Measurements from ENCODE around the gene KCNJ12. TPM values are rescaled to one million over a fixed set of nuclear protein-coding genes. Genes with fewer than 3 reads are reported as not detected.
"Not testable (repeated sequence)": the region's sequence is repeated elsewhere in the genome, so short reads cannot be mapped to it uniquely, and the experiment has no call there.

The KCNJ12 gene
- total and polyA plus RNA-seq, 2 experiments from 2014 or later: 0.61 to 2.4 TPM

GRCh38 chr17:21421421-21422310 lies 45.5 kb downstream of the KCNJ12 start:
- not testable (repeated sequence) for H3K9me3 Mint-ChIP-seq; H3K4me1 Mint-ChIP-seq; H3K4me1 ChIP-seq (ENCODE audit: insufficient read depth); H3K27me3 ChIP-seq (ENCODE audit: insufficient read depth); H3K4me3 Mint-ChIP-seq; H2AFZ ChIP-seq; H3K79me2 ChIP-seq (replicated peaks; ENCODE audit: insufficient read depth); H3K36me3 Mint-ChIP-seq (ENCODE audit: low read depth); H3K27me3 Mint-ChIP-seq (ENCODE audit: insufficient read depth, low read depth, poor library complexity); H3K27ac ChIP-seq (ENCODE audit: low read depth); H3K36me3 ChIP-seq (ENCODE audit: insufficient read depth); H3K27ac Mint-ChIP-seq; H3F3A ChIP-seq (replicated peaks; ENCODE audit: low read depth); H3K4me3 ChIP-seq; H4K20me1 ChIP-seq (replicated peaks; ENCODE audit: insufficient read depth); H3K9me2 ChIP-seq (ENCODE audit: insufficient read depth); H3K4me2 ChIP-seq
- peak; percentile 39 for DNase-seq (ENCODE audit: low spot score)
- ATAC-seq: peak; percentile 49
- TF ChIP-seq, protein P1, sequence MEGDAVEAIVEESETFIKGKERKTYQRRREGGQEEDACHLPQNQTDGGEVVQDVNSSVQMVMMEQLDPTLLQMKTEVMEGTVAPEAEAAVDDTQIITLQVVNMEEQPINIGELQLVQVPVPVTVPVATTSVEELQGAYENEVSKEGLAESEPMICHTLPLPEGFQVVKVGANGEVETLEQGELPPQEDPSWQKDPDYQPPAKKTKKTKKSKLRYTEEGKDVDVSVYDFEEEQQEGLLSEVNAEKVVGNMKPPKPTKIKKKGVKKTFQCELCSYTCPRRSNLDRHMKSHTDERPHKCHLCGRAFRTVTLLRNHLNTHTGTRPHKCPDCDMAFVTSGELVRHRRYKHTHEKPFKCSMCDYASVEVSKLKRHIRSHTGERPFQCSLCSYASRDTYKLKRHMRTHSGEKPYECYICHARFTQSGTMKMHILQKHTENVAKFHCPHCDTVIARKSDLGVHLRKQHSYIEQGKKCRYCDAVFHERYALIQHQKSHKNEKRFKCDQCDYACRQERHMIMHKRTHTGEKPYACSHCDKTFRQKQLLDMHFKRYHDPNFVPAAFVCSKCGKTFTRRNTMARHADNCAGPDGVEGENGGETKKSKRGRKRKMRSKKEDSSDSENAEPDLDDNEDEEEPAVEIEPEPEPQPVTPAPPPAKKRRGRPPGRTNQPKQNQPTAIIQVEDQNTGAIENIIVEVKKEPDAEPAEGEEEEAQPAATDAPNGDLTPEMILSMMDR (conservative IDR thresholded peaks at IDR 0.05; ENCODE audit: low read depth in 2 of 2): peak in 1 of 2 experiments; percentile 28; a peak in 2 of 4 replicates

- not testable (repeated sequence) for H3K4me1 Mint-ChIP-seq; H3K27ac ChIP-seq (ENCODE audit: low read depth); H3K4me2 ChIP-seq; H4K20me1 ChIP-seq (replicated peaks; ENCODE audit: insufficient read depth); H3K9me2 ChIP-seq (ENCODE audit: insufficient read depth); H3K36me3 Mint-ChIP-seq (ENCODE audit: low read depth); H3K79me2 ChIP-seq (replicated peaks; ENCODE audit: insufficient read depth); H3K4me3 Mint-ChIP-seq; H3K27me3 Mint-ChIP-seq (ENCODE audit: insufficient read depth, low read depth, poor library complexity); H3K4me3 ChIP-seq; H2AFZ ChIP-seq; H3K9me3 Mint-ChIP-seq; H3K36me3 ChIP-seq (ENCODE audit: insufficient read depth); H3K27me3 ChIP-seq (ENCODE audit: insufficient read depth); H3K27ac Mint-ChIP-seq; ATAC-seq; H3K4me1 ChIP-seq (ENCODE audit: insufficient read depth); H3F3A ChIP-seq (replicated peaks; ENCODE audit: low read depth); DNase-seq (ENCODE audit: low spot score)
Observed at GRCh38 chr17:21422311-21423189, 46.4 kb downstream of the KCNJ12 start.

GRCh38 chr17:21423190-21423493 lies 47.0 kb downstream of the KCNJ12 start:
- not testable (repeated sequence) for H3K27ac ChIP-seq (ENCODE audit: low read depth); H3K27me3 ChIP-seq (ENCODE audit: insufficient read depth); H3K9me3 Mint-ChIP-seq; H3K36me3 Mint-ChIP-seq (ENCODE audit: low read depth); H3K27me3 Mint-ChIP-seq (ENCODE audit: insufficient read depth, low read depth, poor library complexity); H3K79me2 ChIP-seq (replicated peaks; ENCODE audit: insufficient read depth); H3K4me3 Mint-ChIP-seq; H3F3A ChIP-seq (replicated peaks; ENCODE audit: low read depth); DNase-seq (ENCODE audit: low spot score); H3K36me3 ChIP-seq (ENCODE audit: insufficient read depth); H3K4me1 Mint-ChIP-seq; H3K4me1 ChIP-seq (ENCODE audit: insufficient read depth); H4K20me1 ChIP-seq (replicated peaks; ENCODE audit: insufficient read depth); H3K4me3 ChIP-seq; H3K4me2 ChIP-seq; H3K9me2 ChIP-seq (ENCODE audit: insufficient read depth); ATAC-seq; H2AFZ ChIP-seq; H3K27ac Mint-ChIP-seq

- not testable (repeated sequence) for H2AFZ ChIP-seq; H3K27ac Mint-ChIP-seq; H4K20me1 ChIP-seq (replicated peaks; ENCODE audit: insufficient read depth); H3K9me2 ChIP-seq (ENCODE audit: insufficient read depth); H3K4me2 ChIP-seq; H3K4me3 ChIP-seq; H3K4me1 Mint-ChIP-seq; H3K27me3 ChIP-seq (ENCODE audit: insufficient read depth); H3K27ac ChIP-seq (ENCODE audit: low read depth); H3K9me3 Mint-ChIP-seq; DNase-seq (ENCODE audit: low spot score); H3K4me3 Mint-ChIP-seq; H3K27me3 Mint-ChIP-seq (ENCODE audit: insufficient read depth, low read depth, poor library complexity); ATAC-seq; H3K4me1 ChIP-seq (ENCODE audit: insufficient read depth); H3F3A ChIP-seq (replicated peaks; ENCODE audit: low read depth); H3K79me2 ChIP-seq (replicated peaks; ENCODE audit: insufficient read depth); H3K36me3 ChIP-seq (ENCODE audit: insufficient read depth); H3K36me3 Mint-ChIP-seq (ENCODE audit: low read depth)
Observed at GRCh38 chr17:21424697-21425096, 48.5 kb downstream of the KCNJ12 start.

Measured in GM23338 (cell line).